ENCODE data around the gene GJA3. TPM values are rescaled to one million over a fixed set of nuclear protein-coding genes. Genes with fewer than 3 reads are reported as not detected.

The GJA3 gene
- total RNA-seq, 1 experiment from 2014 or later = 0.92 TPM

DNA sequence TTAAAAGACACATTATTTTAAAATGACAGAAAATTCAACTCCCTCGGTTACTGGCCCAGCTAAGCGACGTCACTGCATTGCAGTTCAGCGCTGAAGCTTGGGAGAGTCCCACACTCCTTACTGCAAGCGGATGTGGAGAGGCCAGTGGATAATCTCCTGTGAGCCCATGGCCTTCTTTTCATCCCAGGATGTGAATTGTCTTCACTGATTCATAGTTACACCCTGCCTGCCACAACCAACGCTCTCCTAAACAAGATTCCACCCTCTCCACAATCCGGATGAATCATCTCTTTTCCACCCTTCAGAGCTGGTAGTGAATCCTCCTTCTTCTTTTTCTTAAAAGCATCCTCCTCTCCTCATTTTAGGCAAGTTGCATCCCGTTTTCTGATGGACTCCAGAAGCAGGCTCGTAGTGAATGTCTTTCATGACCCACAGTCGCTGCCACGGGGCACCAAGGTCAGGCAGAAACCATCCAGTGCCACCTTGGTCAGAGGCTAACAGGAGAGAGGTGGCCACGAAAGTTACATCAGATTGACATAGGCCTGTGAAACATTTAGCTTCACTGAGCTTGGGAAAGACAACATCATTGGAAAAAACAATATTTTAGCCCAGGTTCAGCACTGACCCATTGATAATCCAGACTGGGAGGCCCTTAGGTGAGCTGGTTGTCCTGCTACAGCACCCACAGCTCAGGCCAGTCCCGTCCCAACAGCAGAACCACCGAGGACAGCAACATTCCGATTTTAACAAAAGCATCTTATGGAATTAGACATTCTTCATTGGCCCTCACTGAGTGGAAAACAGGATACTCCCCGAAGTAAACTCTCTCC is 29.8 kb upstream of the GJA3 start:
- H3K36me3 Mint-ChIP-seq (ENCODE audit: insufficient read depth in 1 of 3, low read depth in 3 of 3) = no peaks in the 10 kb centered on the region
- no peak overlapping the region for H2BK120ac ChIP-seq (ENCODE audit: low read depth, low read length, poor library complexity, severe bottlenecking)
- 0 out of 5 replicates have a peak, but pooled peaks cover 0 to 2% of the 10 kb centered on the region in 2 experiments for H3K9me3 Mint-ChIP-seq
- H3K27ac Mint-ChIP-seq = no peak overlapping the region
- no peak overlapping the region for H3K14ac ChIP-seq (ENCODE audit: insufficient read depth, low read length)
- no peaks in the 10 kb centered on the region for H3K4me1 ChIP-seq (ENCODE audit: insufficient read depth, low read length)
- H2BK15ac ChIP-seq (ENCODE audit: low read depth, low read length) = no peak overlapping the region
- H3K9ac ChIP-seq (ENCODE audit: extremely low read depth, insufficient read length, low read length) = no peak overlapping the region
- no peak overlapping the region for H2BK20ac ChIP-seq (ENCODE audit: low read depth, low read length, poor library complexity, severe bottlenecking)
- peaks cover 2% of the 10 kb centered on the region for H4K20me1 ChIP-seq (ENCODE audit: control insufficient read depth, insufficient read depth, insufficient read length)
- peaks cover 79% of the 10 kb centered on the region for H3K27me3 Mint-ChIP-seq (ENCODE audit: low read depth)
- H2BK12ac ChIP-seq (ENCODE audit: insufficient read length, low read depth, low read length) = no peak overlapping the region
- no peak overlapping the region for H4K8ac ChIP-seq (replicated peaks; ENCODE audit: insufficient read length, low read depth, low read length)
- no peak for DNase-seq
- TF ChIP-seq, protein P1, sequence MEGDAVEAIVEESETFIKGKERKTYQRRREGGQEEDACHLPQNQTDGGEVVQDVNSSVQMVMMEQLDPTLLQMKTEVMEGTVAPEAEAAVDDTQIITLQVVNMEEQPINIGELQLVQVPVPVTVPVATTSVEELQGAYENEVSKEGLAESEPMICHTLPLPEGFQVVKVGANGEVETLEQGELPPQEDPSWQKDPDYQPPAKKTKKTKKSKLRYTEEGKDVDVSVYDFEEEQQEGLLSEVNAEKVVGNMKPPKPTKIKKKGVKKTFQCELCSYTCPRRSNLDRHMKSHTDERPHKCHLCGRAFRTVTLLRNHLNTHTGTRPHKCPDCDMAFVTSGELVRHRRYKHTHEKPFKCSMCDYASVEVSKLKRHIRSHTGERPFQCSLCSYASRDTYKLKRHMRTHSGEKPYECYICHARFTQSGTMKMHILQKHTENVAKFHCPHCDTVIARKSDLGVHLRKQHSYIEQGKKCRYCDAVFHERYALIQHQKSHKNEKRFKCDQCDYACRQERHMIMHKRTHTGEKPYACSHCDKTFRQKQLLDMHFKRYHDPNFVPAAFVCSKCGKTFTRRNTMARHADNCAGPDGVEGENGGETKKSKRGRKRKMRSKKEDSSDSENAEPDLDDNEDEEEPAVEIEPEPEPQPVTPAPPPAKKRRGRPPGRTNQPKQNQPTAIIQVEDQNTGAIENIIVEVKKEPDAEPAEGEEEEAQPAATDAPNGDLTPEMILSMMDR (conservative IDR thresholded peaks at IDR 0.05) = no peak
- H3K9me3 ChIP-seq (ENCODE audit: control insufficient read depth, low read depth, low read length) = no peaks in the 10 kb centered on the region
- no peaks in the 10 kb centered on the region for H3K79me1 ChIP-seq (ENCODE audit: insufficient read depth, low read depth, low read length, poor library complexity, severe bottlenecking)
- no peak overlapping the region for H3K23ac ChIP-seq (ENCODE audit: insufficient read length, low read depth, low read length)
- H3K4me1 Mint-ChIP-seq = peaks cover 11 to 25% of the 10 kb centered on the region in 2 experiments
- no peak overlapping the region for H3K56ac ChIP-seq (ENCODE audit: insufficient read length, low read depth, low read length)
- no peak overlapping the region for H4K5ac ChIP-seq (ENCODE audit: insufficient read length, low read depth, low read length)
- no peaks in the 10 kb centered on the region for H3K79me2 ChIP-seq (ENCODE audit: insufficient read depth, low read length)
- no CpG with 5 or more reads among the region's 16 CpGs for WGBS (ENCODE audit: extremely low coverage, insufficient read length, low lambda C conversion rate)
- H3K4ac ChIP-seq (ENCODE audit: low read depth, low read length) = no peak overlapping the region
- H2AK5ac ChIP-seq (ENCODE audit: insufficient read length, low read length) = no peak overlapping the region
- H3K18ac ChIP-seq (ENCODE audit: insufficient read length, low read depth, low read length) = no peak overlapping the region
- H2BK5ac ChIP-seq (ENCODE audit: insufficient read length, low read length) = no peak overlapping the region
- no peak overlapping the region for H3K4me3 Mint-ChIP-seq
- peaks cover 18% of the 10 kb centered on the region for H3K23me2 ChIP-seq (ENCODE audit: insufficient read length, low read depth, low read length, poor library complexity, severe bottlenecking)
- no peak overlapping the region for H3K4me2 ChIP-seq (ENCODE audit: insufficient read depth, insufficient read length, low read length)
- peaks cover 48% of the 10 kb centered on the region for H3K27me3 ChIP-seq (ENCODE audit: insufficient read depth, low read length)
- no peak overlapping the region for H4K91ac ChIP-seq (ENCODE audit: insufficient read length, low read depth, low read length)
- no peak overlapping the region for H3T11ph ChIP-seq (ENCODE audit: low read length)
- H2AFZ ChIP-seq (ENCODE audit: low read length) = no peak overlapping the region
- no peak overlapping the region for H3K27ac ChIP-seq (ENCODE audit: insufficient read length, low read depth, low read length)
